Measurements from ENCODE around the gene WFIKKN1.

The WFIKKN1 gene

DNA sequence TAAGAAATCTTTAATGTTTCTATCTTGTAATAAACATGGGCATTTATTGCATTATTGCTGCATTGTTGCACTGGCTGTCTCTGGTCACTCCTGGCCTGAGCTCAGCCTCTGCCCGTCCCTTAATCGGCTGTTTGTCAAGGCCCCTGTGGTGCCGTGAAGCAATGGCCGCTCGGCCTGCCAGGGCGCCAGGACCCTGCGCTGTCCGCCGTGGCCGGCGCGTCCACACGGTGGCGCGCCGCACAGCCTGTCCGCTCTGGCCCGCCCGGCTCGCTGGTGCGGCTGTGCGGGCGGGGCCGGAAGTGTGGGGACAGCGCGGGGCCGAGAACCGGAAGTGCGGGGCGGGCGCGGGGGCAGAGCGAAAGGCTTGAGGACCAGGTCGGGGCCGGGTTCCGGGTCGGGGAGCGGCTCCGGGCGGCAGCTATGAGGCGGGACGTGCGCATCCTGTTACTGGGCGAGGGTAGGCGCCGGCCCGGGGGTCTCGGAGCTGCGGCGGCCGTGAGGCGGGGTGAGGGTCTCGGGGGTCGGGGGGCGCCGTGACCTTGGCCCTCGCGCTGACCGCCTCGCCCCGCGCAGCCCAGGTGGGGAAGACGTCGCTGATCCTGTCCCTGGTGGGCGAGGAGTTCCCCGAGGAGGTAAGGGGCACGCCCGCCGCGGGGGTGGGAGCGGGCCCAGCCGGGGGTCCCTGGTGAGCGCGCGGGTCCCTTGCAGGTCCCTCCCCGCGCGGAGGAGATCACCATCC is 37.2 kb downstream of the WFIKKN1 start, which contains the start of gene RHOT2 (continued):
- TF ChIP-seq ZFP41 (tag by site-specific recombination; IDR thresholded peaks at IDR 0.05; ENCODE audit: borderline replicate concordance): no peak
- peak; percentile 86 for TF ChIP-seq ZNF335 (tag by site-specific recombination; conservative IDR thresholded peaks at IDR 0.05)
- no peak for TF ChIP-seq ZNF311 (tag by site-specific recombination; IDR thresholded peaks at IDR 0.05; ENCODE audit: borderline replicate concordance)
- TF ChIP-seq RBAK (tag by site-specific recombination; IDR thresholded peaks at IDR 0.05): no peak
- peak; percentile 37; the same call in 1 of the 2 replicates for TF ChIP-seq KLF9 (tag by site-specific recombination; IDR thresholded peaks at IDR 0.05; ENCODE audit: low read depth)
- no peak for TF ChIP-seq ZNF433 (tag by site-specific recombination; IDR thresholded peaks at IDR 0.05; ENCODE audit: low read depth)
- TF ChIP-seq, protein P1, sequence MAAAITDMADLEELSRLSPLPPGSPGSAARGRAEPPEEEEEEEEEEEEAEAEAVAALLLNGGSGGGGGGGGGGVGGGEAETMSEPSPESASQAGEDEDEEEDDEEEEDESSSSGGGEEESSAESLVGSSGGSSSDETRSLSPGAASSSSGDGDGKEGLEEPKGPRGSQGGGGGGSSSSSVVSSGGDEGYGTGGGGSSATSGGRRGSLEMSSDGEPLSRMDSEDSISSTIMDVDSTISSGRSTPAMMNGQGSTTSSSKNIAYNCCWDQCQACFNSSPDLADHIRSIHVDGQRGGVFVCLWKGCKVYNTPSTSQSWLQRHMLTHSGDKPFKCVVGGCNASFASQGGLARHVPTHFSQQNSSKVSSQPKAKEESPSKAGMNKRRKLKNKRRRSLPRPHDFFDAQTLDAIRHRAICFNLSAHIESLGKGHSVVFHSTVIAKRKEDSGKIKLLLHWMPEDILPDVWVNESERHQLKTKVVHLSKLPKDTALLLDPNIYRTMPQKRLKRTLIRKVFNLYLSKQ (tag by site-specific recombination; IDR thresholded peaks at IDR 0.05; ENCODE audit: borderline replicate concordance): no peak
- TF ChIP-seq, protein P2, sequence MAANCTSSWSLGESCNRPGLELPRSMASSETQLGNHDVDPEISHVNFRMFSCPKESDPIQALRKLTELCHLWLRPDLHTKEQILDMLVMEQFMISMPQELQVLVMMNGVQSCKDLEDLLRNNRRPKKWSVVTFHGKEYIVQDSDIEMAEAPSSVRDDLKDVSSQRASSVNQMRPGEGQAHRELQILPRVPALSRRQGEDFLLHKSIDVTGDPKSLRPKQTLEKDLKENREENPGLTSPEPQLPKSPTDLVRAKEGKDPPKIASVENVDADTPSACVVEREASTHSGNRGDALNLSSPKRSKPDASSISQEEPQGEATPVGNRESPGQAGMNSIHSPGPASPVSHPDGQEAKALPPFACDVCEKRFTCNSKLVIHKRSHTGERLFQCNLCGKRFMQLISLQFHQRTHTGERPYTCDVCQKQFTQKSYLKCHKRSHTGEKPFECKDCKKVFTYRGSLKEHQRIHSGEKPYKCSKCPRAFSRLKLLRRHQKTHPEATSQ (tag by site-specific recombination; IDR thresholded peaks at IDR 0.05): no peak
- 0 out of 2 replicates have a peak, but pooled peaks have one; percentile 10 for TF ChIP-seq ZEB2 (tag by site-specific recombination; IDR thresholded peaks at IDR 0.05)
- TF ChIP-seq ZNF596 (tag by site-specific recombination; IDR thresholded peaks at IDR 0.05): no peak
- no peak for TF ChIP-seq ZNF585B (tag by site-specific recombination; IDR thresholded peaks at IDR 0.05)
- TF ChIP-seq TRIM28 (IDR thresholded peaks at IDR 0.05; ENCODE audit: borderline replicate concordance, low read length): no peak
- TF ChIP-seq ZNF366 (tag by site-specific recombination; conservative IDR thresholded peaks at IDR 0.05): no peak
- no peak for TF ChIP-seq ZNF341 (tag by site-specific recombination; IDR thresholded peaks at IDR 0.05; ENCODE audit: low read depth)
- TF ChIP-seq ZNF132 (tag by site-specific recombination; IDR thresholded peaks at IDR 0.05; ENCODE audit: borderline replicate concordance): no peak
- TF ChIP-seq KLF1 (tag by site-specific recombination; IDR thresholded peaks at IDR 0.05): 0 out of 2 replicates have a peak, but pooled peaks have one; percentile 14
- TF ChIP-seq, protein P3, sequence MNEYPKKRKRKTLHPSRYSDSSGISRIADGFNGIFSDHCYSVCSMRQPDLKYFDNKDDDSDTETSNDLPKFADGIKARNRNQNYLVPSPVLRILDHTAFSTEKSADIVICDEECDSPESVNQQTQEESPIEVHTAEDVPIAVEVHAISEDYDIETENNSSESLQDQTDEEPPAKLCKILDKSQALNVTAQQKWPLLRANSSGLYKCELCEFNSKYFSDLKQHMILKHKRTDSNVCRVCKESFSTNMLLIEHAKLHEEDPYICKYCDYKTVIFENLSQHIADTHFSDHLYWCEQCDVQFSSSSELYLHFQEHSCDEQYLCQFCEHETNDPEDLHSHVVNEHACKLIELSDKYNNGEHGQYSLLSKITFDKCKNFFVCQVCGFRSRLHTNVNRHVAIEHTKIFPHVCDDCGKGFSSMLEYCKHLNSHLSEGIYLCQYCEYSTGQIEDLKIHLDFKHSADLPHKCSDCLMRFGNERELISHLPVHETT (tag by site-specific recombination; IDR thresholded peaks at IDR 0.05): no peak
- peak; percentile 97 for TF ChIP-seq ZSCAN30 (tag by site-specific recombination; IDR thresholded peaks at IDR 0.05)
- no peak for TF ChIP-seq ZNF138 (tag by site-specific recombination; IDR thresholded peaks at IDR 0.05; ENCODE audit: borderline replicate concordance)
- no peak for TF ChIP-seq ZNF146 (tag by site-specific recombination; IDR thresholded peaks at IDR 0.05)
- no peak for TF ChIP-seq ZNF837 (tag by site-specific recombination; IDR thresholded peaks at IDR 0.05)
- peak; percentile 41; the same call in 1 of the 2 replicates for TF ChIP-seq BCL11B (tag by site-specific recombination; IDR thresholded peaks at IDR 0.05; ENCODE audit: low read depth)
- peak; percentile 83 for TF ChIP-seq SP2 (tag by site-specific recombination; IDR thresholded peaks at IDR 0.05)
- TF ChIP-seq, protein P4, sequence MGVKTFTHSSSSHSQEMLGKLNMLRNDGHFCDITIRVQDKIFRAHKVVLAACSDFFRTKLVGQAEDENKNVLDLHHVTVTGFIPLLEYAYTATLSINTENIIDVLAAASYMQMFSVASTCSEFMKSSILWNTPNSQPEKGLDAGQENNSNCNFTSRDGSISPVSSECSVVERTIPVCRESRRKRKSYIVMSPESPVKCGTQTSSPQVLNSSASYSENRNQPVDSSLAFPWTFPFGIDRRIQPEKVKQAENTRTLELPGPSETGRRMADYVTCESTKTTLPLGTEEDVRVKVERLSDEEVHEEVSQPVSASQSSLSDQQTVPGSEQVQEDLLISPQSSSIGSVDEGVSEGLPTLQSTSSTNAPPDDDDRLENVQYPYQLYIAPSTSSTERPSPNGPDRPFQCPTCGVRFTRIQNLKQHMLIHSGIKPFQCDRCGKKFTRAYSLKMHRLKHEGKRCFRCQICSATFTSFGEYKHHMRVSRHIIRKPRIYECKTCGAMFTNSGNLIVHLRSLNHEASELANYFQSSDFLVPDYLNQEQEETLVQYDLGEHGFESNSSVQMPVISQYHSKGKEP (tag by site-specific recombination; IDR thresholded peaks at IDR 0.05): peak; percentile 77
- TF ChIP-seq ZNF561 (tag by site-specific recombination; IDR thresholded peaks at IDR 0.05; ENCODE audit: borderline replicate concordance): peak; percentile 81; the same call in 1 of the 2 replicates
- no peak for TF ChIP-seq ZNF112 (tag by site-specific recombination; IDR thresholded peaks at IDR 0.05)
- no peak for TF ChIP-seq ZNF391 (tag by site-specific recombination; IDR thresholded peaks at IDR 0.05; ENCODE audit: borderline replicate concordance, low read depth)
- TF ChIP-seq, protein P5, sequence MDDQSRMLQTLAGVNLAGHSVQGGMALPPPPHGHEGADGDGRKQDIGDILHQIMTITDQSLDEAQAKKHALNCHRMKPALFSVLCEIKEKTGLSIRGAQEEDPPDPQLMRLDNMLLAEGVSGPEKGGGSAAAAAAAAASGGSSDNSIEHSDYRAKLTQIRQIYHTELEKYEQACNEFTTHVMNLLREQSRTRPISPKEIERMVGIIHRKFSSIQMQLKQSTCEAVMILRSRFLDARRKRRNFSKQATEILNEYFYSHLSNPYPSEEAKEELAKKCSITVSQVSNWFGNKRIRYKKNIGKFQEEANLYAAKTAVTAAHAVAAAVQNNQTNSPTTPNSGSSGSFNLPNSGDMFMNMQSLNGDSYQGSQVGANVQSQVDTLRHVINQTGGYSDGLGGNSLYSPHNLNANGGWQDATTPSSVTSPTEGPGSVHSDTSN (CRISPR knock-in tag; IDR thresholded peaks at IDR 0.05): peak; percentile 73; the same call in 1 of the 2 replicates
- 0 out of 2 replicates have a peak, but pooled peaks have one; percentile 39 for TF ChIP-seq GLIS1 (tag by site-specific recombination; IDR thresholded peaks at IDR 0.05)
- TF ChIP-seq, protein P6, sequence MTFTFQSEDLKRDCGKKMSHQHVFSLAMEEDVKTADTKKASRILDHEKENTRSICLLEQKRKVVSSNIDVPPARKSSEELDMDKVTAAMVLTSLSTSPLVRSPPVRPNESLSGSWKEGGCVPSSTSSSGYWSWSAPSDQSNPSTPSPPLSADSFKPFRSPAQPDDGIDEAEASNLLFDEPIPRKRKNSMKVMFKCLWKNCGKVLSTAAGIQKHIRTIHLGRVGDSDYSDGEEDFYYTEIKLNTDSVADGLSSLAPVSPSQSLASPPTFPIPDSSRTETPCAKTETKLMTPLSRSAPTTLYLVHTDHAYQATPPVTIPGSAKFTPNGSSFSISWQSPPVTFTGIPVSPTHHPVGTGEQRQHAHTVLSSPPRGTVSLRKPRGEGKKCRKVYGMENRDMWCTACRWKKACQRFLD (tag by site-specific recombination; IDR thresholded peaks at IDR 0.05): no peak
- TF ChIP-seq OVOL3 (tag by site-specific recombination; IDR thresholded peaks at IDR 0.05): no peak
- no peak for TF ChIP-seq ZNF404 (tag by site-specific recombination; IDR thresholded peaks at IDR 0.05)
- no peak for TF ChIP-seq ZNF223 (tag by site-specific recombination; IDR thresholded peaks at IDR 0.05)

Measured in HEK293 (cell line).